IMR-90 (cell line): ENCODE data around the gene B4GALNT1. TPM values are rescaled to one million over a fixed set of nuclear protein-coding genes. Genes with fewer than 3 reads are reported as not detected.

Experiments used
- ATAC-seq: fragments of 200-7000 bp; cut with Tn5 transposase; 2 replicates; pipeline ENCODE4 v1.9.1; 2020; ENCODE audit warnings: low read depth, mild to moderate bottlenecking, moderate library complexity
- BruUV-seq: library from RNA; stranded (reverse); fragments of 400-500 nt; replicated peaks from 2 replicates; lab custom pipeline; 2021; lab: Mats Ljungman, UMichigan
- CTCF ChIA-PET: fragments of 300-600 bp; formaldehyde crosslinking; extraction: SDS; loops from one replicate; lab custom pipeline; 2021; ENCODE audit warnings: antibody characterized with exemption; lab: Yijun Ruan, JAX
- POLR2A ChIA-PET: fragments of 300-600 bp; sonication (Branson Sonifier 250); formaldehyde crosslinking; loops from one replicate; lab custom pipeline; 2022; ENCODE audit warnings: antibody characterized with exemption; ENCODE audit not compliant: unreplicated experiment; lab: Charles Lee
- DNase-seq: peaks from one replicate; pipeline ENCODE4 v3.0.0; 2013
- H2AFZ ChIP-seq: replicated peaks from 2 replicates; pipeline ENCODE3; 2013; ENCODE audit warnings: low read length, mild to moderate bottlenecking; ENCODE audit not compliant: poor library complexity
- H2AK5ac ChIP-seq: 2 replicates; pipeline ENCODE4 v1.6.1; 2013; ENCODE audit warnings: low read depth, low read length, inconsistent platforms
- H2AK9ac ChIP-seq: replicated peaks from 2 replicates; pipeline ENCODE3; 2013; ENCODE audit warnings: mild to moderate bottlenecking, low read depth, low read length, moderate library complexity; ENCODE audit not compliant: poor library complexity
- H2BK120ac ChIP-seq: 2 replicates; pipeline ENCODE4 v1.6.1; 2013; ENCODE audit warnings: low read depth, low read length, inconsistent platforms
- H2BK15ac ChIP-seq: 3 replicates; pipeline ENCODE4 v1.6.1; 2013; ENCODE audit warnings: low read depth, low read length, inconsistent platforms
- H2BK20ac ChIP-seq: 2 replicates; pipeline ENCODE4 v1.6.1; 2013; ENCODE audit warnings: low read depth, mild to moderate bottlenecking, inconsistent platforms, low read length, moderate library complexity
- H2BK5ac ChIP-seq: 2 replicates; pipeline ENCODE4 v1.6.1; 2013; ENCODE audit warnings: mild to moderate bottlenecking, low read depth, low read length, inconsistent platforms; ENCODE audit not compliant: poor library complexity, severe bottlenecking
- H3K14ac ChIP-seq: replicated peaks from 2 replicates; pipeline ENCODE4 v1.6.1; 2013; ENCODE audit warnings: low read depth, low read length, inconsistent platforms
- H3K18ac ChIP-seq: 2 replicates; pipeline ENCODE4 v1.6.1; 2013; ENCODE audit warnings: low read depth, low read length, control low read depth
- H3K23ac ChIP-seq: 2 replicates; pipeline ENCODE4 v1.6.1; 2013; ENCODE audit warnings: low read depth, low read length, inconsistent platforms
- H3K27ac ChIP-seq: 2 replicates; pipeline ENCODE4 v1.5.1; 2013; ENCODE audit warnings: mild to moderate bottlenecking, control low read depth, low read length; ENCODE audit not compliant: insufficient read depth
- H3K27me3 ChIP-seq: 2 replicates; pipeline ENCODE4 v1.6.1; 2013; ENCODE audit warnings: low read length; ENCODE audit not compliant: control insufficient read depth, insufficient read depth
- H3K36me3 ChIP-seq: 2 replicates; pipeline ENCODE4 v1.6.1; 2013; ENCODE audit warnings: low read length, mixed read lengths; ENCODE audit not compliant: control insufficient read depth, insufficient read depth
- H3K4ac ChIP-seq: 2 replicates; pipeline ENCODE4 v1.6.1; 2013; ENCODE audit warnings: low read depth, low read length, inconsistent platforms
- H3K4me1 ChIP-seq: 2 replicates; pipeline ENCODE4 v1.6.1; 2013; ENCODE audit warnings: low read length, mixed read lengths; ENCODE audit not compliant: control insufficient read depth, insufficient read depth
- H3K4me2 ChIP-seq: 2 replicates; pipeline ENCODE4 v1.6.1; 2013; ENCODE audit warnings: low read depth, mild to moderate bottlenecking, control low read depth, low read length, moderate library complexity
- H3K4me3 ChIP-seq: 2 replicates; pipeline ENCODE4 v1.5.1; 2013; ENCODE audit warnings: low read depth, mild to moderate bottlenecking, control low read depth, low read length, moderate library complexity; ENCODE audit not compliant: insufficient read depth
- H3K56ac ChIP-seq: 2 replicates; pipeline ENCODE4 v1.6.1; 2013; ENCODE audit warnings: low read length, inconsistent platforms; ENCODE audit not compliant: insufficient read depth; ENCODE audit errors: extremely low read depth
- H3K79me1 ChIP-seq, 2 experiments: 2 replicates each; pipeline ENCODE4 v1.6.1; 2013; ENCODE audit warnings: low read length in 2 of 2, inconsistent platforms in 1 of 2, low read depth in 1 of 2
- H3K9ac ChIP-seq: 2 replicates; pipeline ENCODE4 v1.6.1; 2013; ENCODE audit warnings: low read depth, low read length, control low read depth
- H3K9me1 ChIP-seq: 2 replicates; pipeline ENCODE4 v1.6.1; 2013; ENCODE audit warnings: low read length, inconsistent platforms; ENCODE audit not compliant: insufficient read depth
- H3K9me3 ChIP-seq: 2 replicates; pipeline ENCODE4 v1.6.1; 2013; ENCODE audit warnings: low read length; ENCODE audit not compliant: control insufficient read depth, insufficient read depth
- H4K20me1 ChIP-seq: 2 replicates; pipeline ENCODE4 v1.6.1; 2013; ENCODE audit warnings: low read length, inconsistent platforms; ENCODE audit not compliant: insufficient read depth
- H4K5ac ChIP-seq: 2 replicates; pipeline ENCODE4 v1.6.1; 2013; ENCODE audit warnings: mild to moderate bottlenecking, low read depth, low read length, control low read depth
- H4K8ac ChIP-seq, 2 experiments: 2 replicates each; pipeline ENCODE4 v1.6.1; 2013; ENCODE audit warnings: low read depth in 2 of 2, low read length in 2 of 2, control low read depth in 1 of 2, inconsistent platforms in 1 of 2
- H4K91ac ChIP-seq: 2 replicates; pipeline ENCODE4 v1.6.1; 2013; ENCODE audit warnings: low read depth, low read length, inconsistent platforms; ENCODE audit not compliant: insufficient read depth
- BHLHE40 ChIP-seq: fragments of 150-350 bp; IDR thresholded peaks from 2 replicates; pipeline ENCODE4 v1.6.1; 2016; ENCODE audit warnings: mild to moderate bottlenecking, low read depth, low read length
- CEBPB ChIP-seq: IDR thresholded peaks from 2 replicates; pipeline ENCODE4 v1.6.1; 2012; ENCODE audit warnings: low read depth, low read length, improper control_type of control experiment
- CHD1 ChIP-seq: IDR thresholded peaks from 2 replicates; pipeline ENCODE4 v1.6.1; 2012; ENCODE audit warnings: low read depth, low read length, improper control_type of control experiment
- FOS ChIP-seq: fragments of 150-350 bp; IDR thresholded peaks from 2 replicates; pipeline ENCODE4 v1.6.1; 2016; ENCODE audit warnings: low read depth, low read length
- MAFK ChIP-seq: IDR thresholded peaks from 2 replicates; pipeline ENCODE4 v1.6.1; 2012; ENCODE audit warnings: low read depth, low read length, improper control_type of control experiment
- MAZ ChIP-seq: IDR thresholded peaks from 2 replicates; pipeline ENCODE4 v1.6.1; 2012; ENCODE audit warnings: low read depth, mild to moderate bottlenecking, low read length, improper control_type of control experiment, moderate library complexity, borderline replicate concordance
- MXI1 ChIP-seq: IDR thresholded peaks from 2 replicates; pipeline ENCODE4 v1.6.1; 2012; ENCODE audit warnings: low read depth, mild to moderate bottlenecking, low read length, moderate library complexity, borderline replicate concordance
- NFE2L2 ChIP-seq: fragments of 150-350 bp; IDR thresholded peaks from 2 replicates; pipeline ENCODE4 v1.6.1; 2016; ENCODE audit warnings: low read depth, mild to moderate bottlenecking, low read length
- POLR2A ChIP-seq: IDR thresholded peaks from 2 replicates; pipeline ENCODE4 v1.6.1; 2012; ENCODE audit warnings: mild to moderate bottlenecking, low read depth, low read length
- RAD21 ChIP-seq: IDR thresholded peaks from 2 replicates; pipeline ENCODE4 v1.6.1; 2012; ENCODE audit warnings: low read length, improper control_type of control experiment
- RCOR1 ChIP-seq: IDR thresholded peaks from 2 replicates; pipeline ENCODE4 v1.6.1; 2012; ENCODE audit warnings: mild to moderate bottlenecking, low read length, improper control_type of control experiment; ENCODE audit not compliant: insufficient replicate concordance
- RFX5 ChIP-seq: IDR thresholded peaks from 2 replicates; pipeline ENCODE4 v1.8.0; 2012; ENCODE audit warnings: low read depth, mild to moderate bottlenecking, low read length, moderate library complexity
- SMC3 ChIP-seq: fragments of 150-350 bp; IDR thresholded peaks from 2 replicates; pipeline ENCODE4 v1.6.1; 2016; ENCODE audit warnings: low read depth, mild to moderate bottlenecking, antibody characterized with exemption, low read length, moderate library complexity
- WGBS, 2 experiments: methylation state at CpG; one replicate each; pipeline versions ENCODE4 v1.1.5 to v1.1.7; 2013; ENCODE audit warnings: missing lambda C conversion rate in 2 of 2; ENCODE audit not compliant: insufficient read length in 1 of 2; ENCODE audit errors: extremely low coverage in 2 of 2; 5-methylcytosine and 5-hydroxymethylcytosine counted together
- dilution Hi-C: fragments of 300-500 bp; cut with HindIII; formaldehyde crosslinking; loops from one replicate; pipeline ENCODE4 v1.14.3; 2018; ENCODE audit warnings: low sequenced_read_pairs; ENCODE audit not compliant: unreplicated experiment
- in situ Hi-C: fragments of 300-500 bp; cut with MboI; formaldehyde crosslinking; loops from 3 replicates; pipeline ENCODE4 v1.14.3; 2019; ENCODE audit warnings: low sequenced_read_pairs, inconsistent platforms, mixed read lengths
- intact Hi-C: fragments of 100-400 bp; cut with micrococcal nuclease; formaldehyde crosslinking; loops from 2 replicates; pipeline ENCODE4 v1.10.0; 2022
- polyA plus RNA-seq, 3 experiments: library from polyadenylated mRNA; depleted of rRNA; stranded (reverse); fragments of >200 nt; gene quantifications; 2 replicates each; pipeline ENCODE4 v1.2.3, GENCODE V29; 2012; ENCODE audit warnings: low replicate concordance in 1 of 3
- total RNA-seq: library from RNA; depleted of rRNA; stranded (reverse); fragments of >200 nt; gene quantifications from 2 replicates; pipeline ENCODE4 v1.2.3, GENCODE V29; 2012
- TF ChIP-seq, protein P1 (sequence below): conservative IDR thresholded peaks from 2 replicates; pipeline ENCODE4 v1.5.1; 2012; ENCODE audit warnings: mild to moderate bottlenecking, low read depth, low read length, improper control_type of control experiment
- TF ChIP-seq, protein P2 (sequence below): fragments of 150-350 bp; IDR thresholded peaks from 2 replicates; pipeline ENCODE4 v1.6.1; 2017; ENCODE audit warnings: mild to moderate bottlenecking, antibody characterized with exemption, low read length, low read depth
- TF ChIP-seq, protein P3 (sequence below): fragments of 150-350 bp; IDR thresholded peaks from 2 replicates; pipeline ENCODE4 v1.6.1; 2016; ENCODE audit warnings: low read depth, mild to moderate bottlenecking, low read length, moderate library complexity, borderline replicate concordance

Gene B4GALNT1
- total and polyA plus RNA-seq, 2 of the 4 experiments (the other 2 are of a cell fraction): 0.18 to 0.62 TPM

DNA sequence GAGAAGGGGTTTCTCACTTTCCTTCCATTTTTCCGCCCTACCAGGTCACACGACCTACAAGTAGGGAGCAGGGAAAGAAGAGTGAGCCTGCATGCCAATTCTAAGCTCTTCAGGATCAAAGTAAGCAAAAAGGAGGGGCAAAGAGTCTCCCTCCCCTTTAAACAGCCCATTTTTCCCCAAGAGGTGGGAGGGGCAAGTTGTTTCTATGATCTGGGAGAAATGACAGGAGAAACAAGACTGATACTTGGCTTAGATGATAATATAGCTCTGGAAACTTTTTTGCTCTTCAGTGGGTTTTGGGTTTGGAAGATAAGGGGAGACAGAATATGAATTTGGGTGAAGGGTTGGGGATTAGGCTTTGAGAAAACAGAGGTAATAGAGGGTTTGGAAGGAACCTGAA lies 26.6 kb downstream of the B4GALNT1 start:
- Histone ChIP-seq H4K8ac (no peak overlapping the region), H3K9me3 (no peaks in the 10 kb centered on the region), H3K36me3 (peaks cover 10% of the 10 kb centered on the region; the same call in 1 of the 2 replicates), H2AFZ (no peak overlapping the region), H4K91ac (no peak overlapping the region), H3K14ac (no peak overlapping the region), H3K4me1 (peaks cover 15% of the 10 kb centered on the region), H3K4me3 (no peak overlapping the region), H3K56ac (no peak overlapping the region), H3K9me1 (peaks cover 18% of the 10 kb centered on the region; the same call in 1 of the 2 replicates), H2BK5ac (no peak overlapping the region), H2BK20ac (no peak overlapping the region), H2AK9ac (no peak overlapping the region), H3K9ac (no peak overlapping the region), H2AK5ac (no peak overlapping the region), H3K27ac (no peak overlapping the region), H3K4ac (no peak overlapping the region), H2BK120ac (no peak overlapping the region), H2BK15ac (no peak overlapping the region), H3K23ac (no peak overlapping the region), H3K18ac (no peak overlapping the region), H4K5ac (no peak overlapping the region), H4K20me1 (no peaks in the 10 kb centered on the region), H3K79me1 (peaks cover 9 to 19% of the 10 kb centered on the region in 2 experiments), H3K27me3 (no peaks in the 10 kb centered on the region), H3K4me2 (no peak overlapping the region)
- TF ChIP-seq CHD1 (no peak), MXI1 (no peak), POLR2A (no peak), BHLHE40 (no peak), RAD21 (no peak), SMC3 (no peak), FOS (no peak), RFX5 (no peak), MAZ (no peak), CEBPB (no peak), RCOR1 (no peak), NFE2L2 (no peak), MAFK (no peak)
- TF ChIP-seq, protein P1, sequence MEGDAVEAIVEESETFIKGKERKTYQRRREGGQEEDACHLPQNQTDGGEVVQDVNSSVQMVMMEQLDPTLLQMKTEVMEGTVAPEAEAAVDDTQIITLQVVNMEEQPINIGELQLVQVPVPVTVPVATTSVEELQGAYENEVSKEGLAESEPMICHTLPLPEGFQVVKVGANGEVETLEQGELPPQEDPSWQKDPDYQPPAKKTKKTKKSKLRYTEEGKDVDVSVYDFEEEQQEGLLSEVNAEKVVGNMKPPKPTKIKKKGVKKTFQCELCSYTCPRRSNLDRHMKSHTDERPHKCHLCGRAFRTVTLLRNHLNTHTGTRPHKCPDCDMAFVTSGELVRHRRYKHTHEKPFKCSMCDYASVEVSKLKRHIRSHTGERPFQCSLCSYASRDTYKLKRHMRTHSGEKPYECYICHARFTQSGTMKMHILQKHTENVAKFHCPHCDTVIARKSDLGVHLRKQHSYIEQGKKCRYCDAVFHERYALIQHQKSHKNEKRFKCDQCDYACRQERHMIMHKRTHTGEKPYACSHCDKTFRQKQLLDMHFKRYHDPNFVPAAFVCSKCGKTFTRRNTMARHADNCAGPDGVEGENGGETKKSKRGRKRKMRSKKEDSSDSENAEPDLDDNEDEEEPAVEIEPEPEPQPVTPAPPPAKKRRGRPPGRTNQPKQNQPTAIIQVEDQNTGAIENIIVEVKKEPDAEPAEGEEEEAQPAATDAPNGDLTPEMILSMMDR: no peak
- TF ChIP-seq, protein P2, sequence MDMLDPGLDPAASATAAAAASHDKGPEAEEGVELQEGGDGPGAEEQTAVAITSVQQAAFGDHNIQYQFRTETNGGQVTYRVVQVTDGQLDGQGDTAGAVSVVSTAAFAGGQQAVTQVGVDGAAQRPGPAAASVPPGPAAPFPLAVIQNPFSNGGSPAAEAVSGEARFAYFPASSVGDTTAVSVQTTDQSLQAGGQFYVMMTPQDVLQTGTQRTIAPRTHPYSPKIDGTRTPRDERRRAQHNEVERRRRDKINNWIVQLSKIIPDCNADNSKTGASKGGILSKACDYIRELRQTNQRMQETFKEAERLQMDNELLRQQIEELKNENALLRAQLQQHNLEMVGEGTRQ: no peak
- TF ChIP-seq, protein P3, sequence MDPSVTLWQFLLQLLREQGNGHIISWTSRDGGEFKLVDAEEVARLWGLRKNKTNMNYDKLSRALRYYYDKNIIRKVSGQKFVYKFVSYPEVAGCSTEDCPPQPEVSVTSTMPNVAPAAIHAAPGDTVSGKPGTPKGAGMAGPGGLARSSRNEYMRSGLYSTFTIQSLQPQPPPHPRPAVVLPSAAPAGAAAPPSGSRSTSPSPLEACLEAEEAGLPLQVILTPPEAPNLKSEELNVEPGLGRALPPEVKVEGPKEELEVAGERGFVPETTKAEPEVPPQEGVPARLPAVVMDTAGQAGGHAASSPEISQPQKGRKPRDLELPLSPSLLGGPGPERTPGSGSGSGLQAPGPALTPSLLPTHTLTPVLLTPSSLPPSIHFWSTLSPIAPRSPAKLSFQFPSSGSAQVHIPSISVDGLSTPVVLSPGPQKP: no peak
- ATAC-seq (no peak), DNase-seq (no peak)
- intact Hi-C loops: no loop called here
- no CpG with 5 or more reads among the region's 2 CpGs for WGBS, 2 experiments
- BruUV-seq: no TSS peak
- in situ Hi-C loops: no loop called here
- ChIA-PET CTCF (interaction anchor here (0.6 kb wide), 1 partner anchor 26 kb away, joined by 4 read pairs; the partner anchor contains the start of gene B4GALNT1), POLR2A (no interaction called here)
- dilution Hi-C loops: no loop called here
